GM19238 (cell line): Measurements from ENCODE around the gene EWSR1.

Experiments
- DNase-seq: peaks from one replicate; pipeline ENCODE4 v3.0.0; 2011; ENCODE audit warnings: low spot score; ENCODE audit not compliant: insufficient read length

The EWSR1 gene

GRCh38 chr22:29267462-29267857, 608 bp upstream of the EWSR1 start:
- no peak for DNase-seq

- no peak for DNase-seq
Measured at GRCh38 chr22:29268511-29269229, 602 bp downstream of the EWSR1 start.

GRCh38 chr22:29269230-29269604, 1.1 kb downstream of the EWSR1 start:
- DNase-seq, result no peak

- no peak for DNase-seq
Measured at GRCh38 chr22:29269731-29270474, 1.8 kb downstream of the EWSR1 start.

- DNase-seq, result no peak
Measured at GRCh38 chr22:29270475-29271271, 2.6 kb downstream of the EWSR1 start.

- DNase-seq, result no peak
Measured at GRCh38 chr22:29272624-29273023, 4.6 kb downstream of the EWSR1 start.

GRCh38 chr22:29275167-29275566, 7.1 kb downstream of the EWSR1 start:
- no peak for DNase-seq

- DNase-seq, result no peak
Measured at GRCh38 chr22:29275819-29276565, 7.9 kb downstream of the EWSR1 start.

GRCh38 chr22:29277927-29278326, 9.9 kb downstream of the EWSR1 start:
- no peak for DNase-seq

GRCh38 chr22:29284196-29284595, 16.1 kb downstream of the EWSR1 start:
- no peak for DNase-seq

- no peak for DNase-seq
Measured at GRCh38 chr22:29288837-29289236, 20.8 kb downstream of the EWSR1 start.

- DNase-seq, result no peak
Measured at GRCh38 chr22:29290061-29290460, 22.0 kb downstream of the EWSR1 start.

GRCh38 chr22:29291215-29291614, 23.1 kb downstream of the EWSR1 start:
- DNase-seq, result no peak

- DNase-seq, result no peak
Measured at GRCh38 chr22:29292379-29292778, 24.3 kb downstream of the EWSR1 start.

GRCh38 chr22:29298641-29299040, 30.6 kb downstream of the EWSR1 start:
- no peak for DNase-seq

GRCh38 chr22:29299136-29299900, 31.2 kb downstream of the EWSR1 start:
- no peak for DNase-seq

- DNase-seq, result no peak
Measured at GRCh38 chr22:29300467-29300806, 32.4 kb downstream of the EWSR1 start.

GRCh38 chr22:29300807-29301601, 32.9 kb downstream of the EWSR1 start:
- DNase-seq, result no peak

GRCh38 chr22:29301716-29302401, 33.8 kb downstream of the EWSR1 start:
- no peak for DNase-seq

- no peak for DNase-seq
Measured at GRCh38 chr22:29302402-29302680, 34.3 kb downstream of the EWSR1 start.
